Muscle layer of colon (tissue), 2 donors: Measurements from ENCODE around the gene GYPE.
"Not testable (repeated sequence)": the region's sequence is repeated elsewhere in the genome, so short reads cannot be mapped to it uniquely, and the experiment has no call there.

ENCODE experiments used
- H3K27ac ChIP-seq: one replicate; pipeline ENCODE4 v1.7.0; 2013; ENCODE audit warnings: low read depth, mild to moderate bottlenecking, low read length, moderate library complexity
- H3K27me3 ChIP-seq, 2 donors: one replicate each; pipeline ENCODE4 v1.7.0; 2013; ENCODE audit warnings: low read length in 2 of 2, mild to moderate bottlenecking in 2 of 2; ENCODE audit not compliant: insufficient read depth in 2 of 2, control insufficient read depth in 1 of 2
- H3K36me3 ChIP-seq: one replicate; pipeline ENCODE4 v1.7.0; 2013; ENCODE audit warnings: mild to moderate bottlenecking, low read length; ENCODE audit not compliant: insufficient read depth
- H3K4me1 ChIP-seq: one replicate; pipeline ENCODE4 v1.7.0; 2013; ENCODE audit warnings: mild to moderate bottlenecking, low read length; ENCODE audit not compliant: insufficient read depth
- H3K4me3 ChIP-seq, 2 donors: one replicate each; pipeline ENCODE4 v1.7.0; 2013; ENCODE audit warnings: low read length in 2 of 2, low read depth in 1 of 2, mild to moderate bottlenecking in 1 of 2, moderate library complexity in 1 of 2
- H3K9ac ChIP-seq: one replicate; pipeline ENCODE4 v1.7.0; 2013; ENCODE audit warnings: low read length
- H3K9me3 ChIP-seq: one replicate; pipeline ENCODE4 v1.7.0; 2013; ENCODE audit warnings: mild to moderate bottlenecking, low read length
- donor health status: abdominal sarcoma.
- donor health status: Adenocarcinoma of cecum.

Gene GYPE

DNA sequence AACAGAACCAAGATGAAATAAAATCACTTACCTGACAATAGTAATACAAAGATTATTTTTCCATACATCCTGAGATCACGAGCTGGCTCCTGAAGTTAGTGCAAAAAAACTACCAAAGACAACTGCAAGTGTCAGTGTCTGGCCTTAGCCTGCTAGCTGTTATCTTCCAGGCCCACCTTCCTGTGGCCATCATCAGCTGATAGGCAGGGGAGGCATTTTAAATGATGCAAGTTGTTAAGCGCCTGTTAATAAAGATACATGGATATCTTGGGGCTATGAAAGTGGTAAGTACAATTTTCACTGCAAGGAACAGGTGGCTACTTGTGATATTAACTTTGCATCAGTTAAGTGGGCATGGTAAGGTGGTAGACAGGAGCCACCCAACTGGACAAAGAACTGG is at the start of gene GYPE:
TSS of gene GYPE (minus strand) at position 120 of the 400 bp plus-strand sequence. CDS start at position 68, 52 bp downstream.
- H3K27me3 ChIP-seq, H3K4me1 ChIP-seq, H3K9ac ChIP-seq, H3K9me3 ChIP-seq, H3K4me3 ChIP-seq, H3K27ac ChIP-seq, H3K36me3 ChIP-seq: not testable (repeated sequence)

DNA sequence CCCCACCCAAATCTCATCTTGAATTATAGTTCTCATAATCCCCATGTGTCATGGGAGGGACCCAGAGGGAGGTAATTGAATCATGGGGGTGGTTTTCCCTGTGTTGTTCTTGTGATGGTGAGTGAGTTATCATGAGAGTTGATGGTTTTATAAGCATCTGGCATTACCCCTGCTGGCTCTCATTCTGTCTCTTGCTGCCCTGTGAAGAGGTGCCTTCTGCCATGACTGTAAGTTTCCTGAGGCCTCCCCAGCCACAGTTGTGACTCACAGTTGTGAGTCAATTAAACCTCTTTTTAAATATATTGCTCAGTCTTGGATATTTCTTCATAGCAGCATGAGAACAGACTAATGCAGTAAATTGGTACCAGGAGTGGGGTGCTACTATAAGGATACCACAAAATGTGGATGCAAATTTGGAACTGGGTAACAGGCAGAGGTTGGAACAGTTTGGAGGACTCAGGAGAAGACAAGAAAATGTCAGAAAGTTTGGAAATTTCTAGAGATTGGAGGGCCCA is 46.2 kb upstream of the GYPE start:
- not testable (repeated sequence) for H3K27ac ChIP-seq, H3K4me3 ChIP-seq, H3K27me3 ChIP-seq, H3K4me1 ChIP-seq, H3K9me3 ChIP-seq, H3K36me3 ChIP-seq, H3K9ac ChIP-seq

DNA sequence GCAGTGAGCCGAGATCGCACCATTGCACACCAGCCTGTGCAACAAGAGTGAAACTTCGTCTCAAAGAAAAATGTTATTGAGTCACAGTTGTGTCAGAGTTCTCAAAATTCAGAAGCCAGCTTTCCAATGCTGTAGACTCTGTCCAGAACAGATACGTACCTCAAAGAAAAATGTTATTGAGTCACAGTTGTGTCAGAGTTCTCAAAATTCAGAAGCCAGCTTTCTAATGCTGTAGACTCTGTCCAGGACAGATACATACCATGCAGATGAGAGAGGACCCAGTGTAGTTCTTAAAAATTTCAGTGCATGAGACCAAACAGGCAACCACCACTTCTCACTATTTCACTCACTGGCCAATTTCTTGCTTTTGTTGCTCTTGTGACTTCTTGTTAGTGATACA is 45.6 kb upstream of the GYPE start:
- not testable (repeated sequence) for H3K9me3 ChIP-seq

DNA sequence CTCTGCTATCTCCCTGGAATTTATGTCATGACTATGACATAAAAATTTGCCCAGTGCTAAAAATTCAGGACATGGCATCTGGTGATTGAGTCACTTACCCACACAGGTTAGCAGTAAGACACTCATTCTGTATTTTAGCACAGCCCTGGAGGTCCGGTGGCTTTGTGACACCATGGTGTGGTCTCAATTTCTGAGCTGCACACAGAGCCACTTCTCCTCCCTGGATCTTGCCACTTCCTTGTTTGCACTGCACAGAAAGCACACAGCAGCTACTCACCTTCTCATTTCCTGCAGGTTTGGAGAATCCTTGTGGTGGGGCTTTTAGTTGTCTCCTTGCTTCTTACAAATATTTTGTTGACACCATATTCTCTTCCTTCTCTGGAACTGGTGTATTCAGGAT is 44.8 kb upstream of the GYPE start:
- H3K9me3 ChIP-seq, H3K4me1 ChIP-seq, H3K36me3 ChIP-seq, H3K27me3 ChIP-seq, H3K4me3 ChIP-seq, H3K27ac ChIP-seq, H3K9ac ChIP-seq: not testable (repeated sequence)

More for the DNA sequence above, 45.6 kb upstream of the GYPE start:
- H3K36me3 ChIP-seq, H3K4me3 ChIP-seq, H3K27ac ChIP-seq, H3K4me1 ChIP-seq, H3K27me3 ChIP-seq, H3K9ac ChIP-seq: not testable (repeated sequence)

DNA sequence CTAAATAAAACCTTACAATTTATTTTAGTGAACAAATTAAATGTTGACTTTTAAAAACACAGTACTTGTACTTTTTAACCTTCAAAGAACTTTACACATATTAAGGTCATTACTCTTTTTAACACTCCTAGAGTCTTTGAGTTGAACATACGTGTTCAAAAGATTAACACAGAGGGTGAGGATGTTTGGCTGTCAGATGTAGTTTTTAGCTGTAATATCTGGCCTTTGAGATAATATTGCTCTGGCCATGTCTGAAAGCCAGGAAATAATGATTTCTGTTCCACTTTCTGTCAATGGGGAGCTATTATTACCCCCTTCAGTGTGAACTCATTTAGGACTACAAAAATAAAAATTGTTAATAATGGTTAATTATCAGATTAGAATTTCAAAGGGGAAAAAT is 42.1 kb upstream of the GYPE start:
- not testable (repeated sequence) for H3K9ac ChIP-seq, H3K27me3 ChIP-seq, H3K4me3 ChIP-seq, H3K27ac ChIP-seq, H3K36me3 ChIP-seq, H3K4me1 ChIP-seq, H3K9me3 ChIP-seq

DNA sequence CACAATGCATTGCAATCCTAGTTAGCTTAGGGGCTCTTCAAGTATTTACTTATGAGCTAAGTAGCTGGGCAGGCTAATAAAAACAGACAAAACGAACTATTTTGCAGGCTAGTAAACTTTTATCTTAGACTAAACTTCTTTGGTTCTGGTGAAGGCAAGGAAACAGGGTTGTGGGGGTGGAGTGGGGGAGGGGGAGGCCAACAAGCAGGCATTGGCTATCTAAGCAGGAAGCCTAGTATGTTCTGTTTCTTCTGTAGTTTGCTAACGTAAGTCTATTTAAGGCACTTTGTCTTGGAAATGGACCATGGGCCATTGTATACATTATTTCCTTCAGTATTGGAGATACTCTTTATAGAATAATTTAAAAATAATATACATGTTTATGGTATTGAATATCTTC is 35.3 kb upstream of the GYPE start:
- H3K9ac ChIP-seq, H3K36me3 ChIP-seq: not testable (repeated sequence)

DNA sequence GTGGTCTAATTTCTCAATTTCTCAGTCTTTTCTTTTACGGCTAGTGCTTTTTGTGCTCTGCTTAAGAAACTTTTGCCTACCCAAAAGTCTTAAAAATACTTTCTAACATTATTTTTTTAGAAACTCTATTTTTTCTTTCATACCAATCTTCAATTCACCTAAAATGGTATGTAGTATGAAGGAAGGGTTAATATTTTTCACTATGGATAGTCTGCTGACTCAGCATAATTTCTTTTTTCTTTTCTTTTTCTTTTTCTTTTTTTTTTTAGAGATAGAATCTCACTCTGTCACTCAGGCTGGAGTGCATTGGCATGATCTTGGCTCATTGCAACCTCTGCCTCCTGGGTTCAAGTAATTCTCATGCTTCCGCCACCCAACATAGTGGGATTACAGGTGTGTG is 34.2 kb upstream of the GYPE start:
- no peak overlapping the region for H3K4me3 ChIP-seq
- no peaks in the 10 kb centered on the region for H3K36me3 ChIP-seq
- no peak overlapping the region for H3K27ac ChIP-seq
- H3K4me1 ChIP-seq = no peaks in the 10 kb centered on the region
- no peak overlapping the region for H3K9ac ChIP-seq
- H3K27me3 ChIP-seq = no peaks in the 10 kb centered on the region
- no peaks in the 10 kb centered on the region for H3K9me3 ChIP-seq

More for the DNA sequence above, 35.3 kb upstream of the GYPE start:
- H3K27me3 ChIP-seq, H3K4me1 ChIP-seq, H3K27ac ChIP-seq, H3K9me3 ChIP-seq, H3K4me3 ChIP-seq: not testable (repeated sequence)

DNA sequence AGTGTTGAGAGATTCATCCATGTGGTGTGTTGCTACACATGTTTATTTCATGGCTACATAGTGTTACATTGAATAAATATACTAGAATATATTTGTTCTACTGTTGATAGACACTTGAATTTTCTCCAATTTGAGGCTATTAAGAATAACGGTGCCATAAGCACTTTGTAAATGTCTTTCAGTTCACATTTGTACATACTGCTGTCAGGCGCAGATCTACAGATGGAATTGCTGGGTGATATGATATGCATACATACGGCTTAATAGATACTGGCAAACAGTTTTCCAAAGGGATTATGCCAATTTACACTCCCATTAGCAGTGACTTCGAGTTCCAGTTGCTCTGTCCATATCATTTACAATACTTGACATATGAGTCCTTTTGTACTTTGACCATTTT is 33.5 kb upstream of the GYPE start:
- not testable (repeated sequence) for H3K9ac ChIP-seq, H3K9me3 ChIP-seq, H3K36me3 ChIP-seq, H3K27ac ChIP-seq, H3K4me3 ChIP-seq, H3K4me1 ChIP-seq, H3K27me3 ChIP-seq

DNA sequence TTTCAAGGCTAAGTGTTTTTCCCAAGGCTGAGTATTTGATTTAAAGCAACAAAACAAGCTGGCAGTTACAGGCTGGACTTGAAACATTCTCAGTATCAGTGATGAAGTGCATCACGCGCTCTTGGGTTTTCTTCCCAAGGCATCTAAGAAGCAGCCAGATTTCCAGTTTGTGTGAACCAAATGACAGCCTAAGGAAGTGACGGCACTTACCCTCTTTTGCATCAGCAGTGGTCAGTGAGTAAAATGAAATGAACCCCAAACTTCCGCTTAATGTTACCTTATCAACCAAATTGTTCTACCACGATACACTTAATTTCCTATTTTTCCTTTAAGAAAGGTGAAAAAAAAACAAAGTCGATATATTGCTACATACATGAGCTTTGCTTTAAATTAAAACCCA is 15.8 kb upstream of the GYPE start:
- Histone ChIP-seq H3K27ac (no peak overlapping the region), H3K9ac (no peak overlapping the region), H3K36me3 (no peaks in the 10 kb centered on the region), H3K4me3 (no peak overlapping the region), H3K27me3 (no peaks in the 10 kb centered on the region), H3K4me1 (no peaks in the 10 kb centered on the region), H3K9me3 (no peaks in the 10 kb centered on the region)

DNA sequence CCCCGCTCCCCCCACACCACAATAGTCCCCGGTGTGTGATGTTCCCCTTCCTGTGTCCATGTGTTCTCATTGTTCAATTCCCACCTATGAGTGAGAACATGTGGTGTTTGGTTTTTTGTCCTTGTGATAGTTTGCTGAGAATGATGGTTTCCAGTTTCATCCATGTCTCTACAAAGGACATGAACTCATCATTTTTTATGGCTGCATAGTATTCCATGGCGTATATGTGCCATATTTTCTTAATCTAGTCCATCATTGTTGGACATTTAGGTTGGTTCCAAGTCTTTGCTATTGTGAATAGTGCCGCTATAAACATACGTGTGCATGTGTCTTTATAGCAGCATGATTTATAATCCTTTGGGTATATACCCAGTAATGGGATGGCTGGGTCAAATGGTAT is 11.1 kb upstream of the GYPE start:
- not testable (repeated sequence) for H3K27ac ChIP-seq, H3K4me1 ChIP-seq, H3K27me3 ChIP-seq, H3K4me3 ChIP-seq, H3K9me3 ChIP-seq, H3K36me3 ChIP-seq, H3K9ac ChIP-seq

DNA sequence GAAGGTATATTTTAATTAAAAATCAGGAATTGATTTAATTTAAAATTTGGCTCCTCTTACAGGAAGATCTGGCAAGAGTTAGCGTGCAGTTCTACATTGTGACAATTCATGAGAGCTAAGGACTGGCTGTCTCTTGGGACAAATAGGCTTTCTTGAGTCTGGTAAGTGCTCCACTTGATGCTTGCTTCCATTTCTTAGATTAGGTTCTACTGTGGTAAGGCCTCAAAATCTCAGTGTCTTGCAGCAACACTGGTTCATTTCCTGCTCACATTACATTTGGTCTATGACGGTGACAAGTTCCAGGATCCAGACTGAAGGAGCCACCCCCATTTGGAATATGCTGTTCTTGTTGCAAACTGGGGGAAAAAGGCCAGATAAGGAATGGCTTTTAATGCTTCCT is 7.1 kb upstream of the GYPE start:
- H3K4me1 ChIP-seq, H3K27me3 ChIP-seq, H3K9me3 ChIP-seq, H3K36me3 ChIP-seq, H3K4me3 ChIP-seq, H3K9ac ChIP-seq, H3K27ac ChIP-seq: not testable (repeated sequence)

DNA sequence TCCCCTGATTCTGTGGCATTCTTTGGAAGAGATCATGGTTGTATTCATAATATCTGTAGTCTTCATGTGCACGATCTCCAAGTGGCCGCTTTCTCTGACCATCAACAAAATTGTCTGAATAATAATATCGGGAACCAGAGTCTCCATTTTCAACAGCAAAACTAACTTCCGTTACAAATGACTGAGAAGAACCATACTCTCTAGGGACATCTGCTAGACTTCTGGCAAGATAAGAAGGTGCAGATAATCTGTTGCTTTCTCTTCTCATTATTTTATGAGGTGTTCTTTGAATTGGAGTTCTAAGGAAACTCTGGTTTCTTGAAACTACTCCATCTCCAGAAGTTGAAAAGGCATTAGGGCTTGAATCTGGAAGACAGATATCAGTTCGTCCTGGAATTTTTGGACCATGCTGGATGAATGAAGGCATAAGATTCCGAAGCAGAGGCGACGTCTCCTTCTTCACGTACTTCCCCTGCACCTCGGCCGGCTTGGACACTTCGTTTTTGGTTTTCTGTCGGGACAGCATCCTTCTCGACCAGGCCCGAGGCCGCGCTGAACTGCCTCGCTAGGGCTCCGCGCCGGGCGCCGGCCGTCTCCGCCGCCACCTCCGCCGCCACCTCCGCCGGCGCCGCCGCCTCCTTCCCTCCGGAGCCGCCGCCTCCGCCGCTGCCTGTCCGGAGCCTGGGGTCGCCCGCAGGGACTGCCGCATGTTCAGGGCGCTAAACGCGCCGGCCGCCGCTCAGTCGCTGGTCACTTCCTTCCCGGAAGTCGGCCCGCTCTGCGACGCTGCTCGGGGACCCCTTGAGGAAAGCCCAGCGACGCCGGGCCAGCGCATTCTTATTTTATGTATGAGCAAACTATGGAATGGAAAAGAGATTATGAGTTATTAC is 6.4 kb upstream of the GYPE start:
- H3K36me3 ChIP-seq, H3K4me3 ChIP-seq, H3K27me3 ChIP-seq, H3K9ac ChIP-seq, H3K4me1 ChIP-seq, H3K27ac ChIP-seq, H3K9me3 ChIP-seq: not testable (repeated sequence)
